IMR-90 (cell line): Measurements from ENCODE around the gene DPP6. TPM values are rescaled to one million over a fixed set of nuclear protein-coding genes. Genes with fewer than 3 reads are reported as not detected.

ENCODE experiments used
- ATAC-seq: fragments of 200-7000 bp; cut with Tn5 transposase; 2 replicates; pipeline ENCODE4 v1.9.1; 2020; ENCODE audit warnings: low read depth, mild to moderate bottlenecking, moderate library complexity
- BruUV-seq: library from RNA; stranded (reverse); fragments of 400-500 nt; replicated peaks from 2 replicates; lab custom pipeline; 2021; lab: Mats Ljungman, UMichigan
- CTCF ChIA-PET: fragments of 300-600 bp; formaldehyde crosslinking; extraction: SDS; loops from one replicate; lab custom pipeline; 2021; ENCODE audit warnings: antibody characterized with exemption; lab: Yijun Ruan, JAX
- POLR2A ChIA-PET: fragments of 300-600 bp; sonication (Branson Sonifier 250); formaldehyde crosslinking; loops from one replicate; lab custom pipeline; 2022; ENCODE audit warnings: antibody characterized with exemption; ENCODE audit not compliant: unreplicated experiment; lab: Charles Lee
- DNase-seq: peaks from one replicate; pipeline ENCODE4 v3.0.0; 2013
- H2AFZ ChIP-seq: replicated peaks from 2 replicates; pipeline ENCODE3; 2013; ENCODE audit warnings: low read length, mild to moderate bottlenecking; ENCODE audit not compliant: poor library complexity
- H2AK5ac ChIP-seq: 2 replicates; pipeline ENCODE4 v1.6.1; 2013; ENCODE audit warnings: low read depth, low read length, inconsistent platforms
- H2AK9ac ChIP-seq: replicated peaks from 2 replicates; pipeline ENCODE3; 2013; ENCODE audit warnings: mild to moderate bottlenecking, low read depth, low read length, moderate library complexity; ENCODE audit not compliant: poor library complexity
- H2BK120ac ChIP-seq: 2 replicates; pipeline ENCODE4 v1.6.1; 2013; ENCODE audit warnings: low read depth, low read length, inconsistent platforms
- H2BK15ac ChIP-seq: 3 replicates; pipeline ENCODE4 v1.6.1; 2013; ENCODE audit warnings: low read depth, low read length, inconsistent platforms
- H2BK20ac ChIP-seq: 2 replicates; pipeline ENCODE4 v1.6.1; 2013; ENCODE audit warnings: low read depth, mild to moderate bottlenecking, inconsistent platforms, low read length, moderate library complexity
- H2BK5ac ChIP-seq: 2 replicates; pipeline ENCODE4 v1.6.1; 2013; ENCODE audit warnings: mild to moderate bottlenecking, low read depth, low read length, inconsistent platforms; ENCODE audit not compliant: poor library complexity, severe bottlenecking
- H3K14ac ChIP-seq: replicated peaks from 2 replicates; pipeline ENCODE4 v1.6.1; 2013; ENCODE audit warnings: low read depth, low read length, inconsistent platforms
- H3K18ac ChIP-seq: 2 replicates; pipeline ENCODE4 v1.6.1; 2013; ENCODE audit warnings: low read depth, low read length, control low read depth
- H3K23ac ChIP-seq: 2 replicates; pipeline ENCODE4 v1.6.1; 2013; ENCODE audit warnings: low read depth, low read length, inconsistent platforms
- H3K27ac ChIP-seq: 2 replicates; pipeline ENCODE4 v1.5.1; 2013; ENCODE audit warnings: mild to moderate bottlenecking, control low read depth, low read length; ENCODE audit not compliant: insufficient read depth
- H3K27me3 ChIP-seq: 2 replicates; pipeline ENCODE4 v1.6.1; 2013; ENCODE audit warnings: low read length; ENCODE audit not compliant: control insufficient read depth, insufficient read depth
- H3K36me3 ChIP-seq: 2 replicates; pipeline ENCODE4 v1.6.1; 2013; ENCODE audit warnings: low read length, mixed read lengths; ENCODE audit not compliant: control insufficient read depth, insufficient read depth
- H3K4ac ChIP-seq: 2 replicates; pipeline ENCODE4 v1.6.1; 2013; ENCODE audit warnings: low read depth, low read length, inconsistent platforms
- H3K4me1 ChIP-seq: 2 replicates; pipeline ENCODE4 v1.6.1; 2013; ENCODE audit warnings: low read length, mixed read lengths; ENCODE audit not compliant: control insufficient read depth, insufficient read depth
- H3K4me2 ChIP-seq: 2 replicates; pipeline ENCODE4 v1.6.1; 2013; ENCODE audit warnings: low read depth, mild to moderate bottlenecking, control low read depth, low read length, moderate library complexity
- H3K4me3 ChIP-seq: 2 replicates; pipeline ENCODE4 v1.5.1; 2013; ENCODE audit warnings: low read depth, mild to moderate bottlenecking, control low read depth, low read length, moderate library complexity; ENCODE audit not compliant: insufficient read depth
- H3K56ac ChIP-seq: 2 replicates; pipeline ENCODE4 v1.6.1; 2013; ENCODE audit warnings: low read length, inconsistent platforms; ENCODE audit not compliant: insufficient read depth; ENCODE audit errors: extremely low read depth
- H3K79me1 ChIP-seq, 2 experiments: 2 replicates each; pipeline ENCODE4 v1.6.1; 2013; ENCODE audit warnings: low read length in 2 of 2, inconsistent platforms in 1 of 2, low read depth in 1 of 2
- H3K9ac ChIP-seq: 2 replicates; pipeline ENCODE4 v1.6.1; 2013; ENCODE audit warnings: low read depth, low read length, control low read depth
- H3K9me1 ChIP-seq: 2 replicates; pipeline ENCODE4 v1.6.1; 2013; ENCODE audit warnings: low read length, inconsistent platforms; ENCODE audit not compliant: insufficient read depth
- H3K9me3 ChIP-seq: 2 replicates; pipeline ENCODE4 v1.6.1; 2013; ENCODE audit warnings: low read length; ENCODE audit not compliant: control insufficient read depth, insufficient read depth
- H4K20me1 ChIP-seq: 2 replicates; pipeline ENCODE4 v1.6.1; 2013; ENCODE audit warnings: low read length, inconsistent platforms; ENCODE audit not compliant: insufficient read depth
- H4K5ac ChIP-seq: 2 replicates; pipeline ENCODE4 v1.6.1; 2013; ENCODE audit warnings: mild to moderate bottlenecking, low read depth, low read length, control low read depth
- H4K8ac ChIP-seq, 2 experiments: 2 replicates each; pipeline ENCODE4 v1.6.1; 2013; ENCODE audit warnings: low read depth in 2 of 2, low read length in 2 of 2, control low read depth in 1 of 2, inconsistent platforms in 1 of 2
- H4K91ac ChIP-seq: 2 replicates; pipeline ENCODE4 v1.6.1; 2013; ENCODE audit warnings: low read depth, low read length, inconsistent platforms; ENCODE audit not compliant: insufficient read depth
- BHLHE40 ChIP-seq: fragments of 150-350 bp; IDR thresholded peaks from 2 replicates; pipeline ENCODE4 v1.6.1; 2016; ENCODE audit warnings: mild to moderate bottlenecking, low read depth, low read length
- CEBPB ChIP-seq: IDR thresholded peaks from 2 replicates; pipeline ENCODE4 v1.6.1; 2012; ENCODE audit warnings: low read depth, low read length, improper control_type of control experiment
- CHD1 ChIP-seq: IDR thresholded peaks from 2 replicates; pipeline ENCODE4 v1.6.1; 2012; ENCODE audit warnings: low read depth, low read length, improper control_type of control experiment
- FOS ChIP-seq: fragments of 150-350 bp; IDR thresholded peaks from 2 replicates; pipeline ENCODE4 v1.6.1; 2016; ENCODE audit warnings: low read depth, low read length
- MAFK ChIP-seq: IDR thresholded peaks from 2 replicates; pipeline ENCODE4 v1.6.1; 2012; ENCODE audit warnings: low read depth, low read length, improper control_type of control experiment
- MAZ ChIP-seq: IDR thresholded peaks from 2 replicates; pipeline ENCODE4 v1.6.1; 2012; ENCODE audit warnings: low read depth, mild to moderate bottlenecking, low read length, improper control_type of control experiment, moderate library complexity, borderline replicate concordance
- MXI1 ChIP-seq: IDR thresholded peaks from 2 replicates; pipeline ENCODE4 v1.6.1; 2012; ENCODE audit warnings: low read depth, mild to moderate bottlenecking, low read length, moderate library complexity, borderline replicate concordance
- NFE2L2 ChIP-seq: fragments of 150-350 bp; IDR thresholded peaks from 2 replicates; pipeline ENCODE4 v1.6.1; 2016; ENCODE audit warnings: low read depth, mild to moderate bottlenecking, low read length
- POLR2A ChIP-seq: IDR thresholded peaks from 2 replicates; pipeline ENCODE4 v1.6.1; 2012; ENCODE audit warnings: mild to moderate bottlenecking, low read depth, low read length
- RAD21 ChIP-seq: IDR thresholded peaks from 2 replicates; pipeline ENCODE4 v1.6.1; 2012; ENCODE audit warnings: low read length, improper control_type of control experiment
- RCOR1 ChIP-seq: IDR thresholded peaks from 2 replicates; pipeline ENCODE4 v1.6.1; 2012; ENCODE audit warnings: mild to moderate bottlenecking, low read length, improper control_type of control experiment; ENCODE audit not compliant: insufficient replicate concordance
- RFX5 ChIP-seq: IDR thresholded peaks from 2 replicates; pipeline ENCODE4 v1.8.0; 2012; ENCODE audit warnings: low read depth, mild to moderate bottlenecking, low read length, moderate library complexity
- SMC3 ChIP-seq: fragments of 150-350 bp; IDR thresholded peaks from 2 replicates; pipeline ENCODE4 v1.6.1; 2016; ENCODE audit warnings: low read depth, mild to moderate bottlenecking, antibody characterized with exemption, low read length, moderate library complexity
- WGBS, 2 experiments: methylation state at CpG; one replicate each; pipeline versions ENCODE4 v1.1.5 to v1.1.7; 2013; ENCODE audit warnings: missing lambda C conversion rate in 2 of 2; ENCODE audit not compliant: insufficient read length in 1 of 2; ENCODE audit errors: extremely low coverage in 2 of 2; 5-methylcytosine and 5-hydroxymethylcytosine counted together
- dilution Hi-C: fragments of 300-500 bp; cut with HindIII; formaldehyde crosslinking; loops from one replicate; pipeline ENCODE4 v1.14.3; 2018; ENCODE audit warnings: low sequenced_read_pairs; ENCODE audit not compliant: unreplicated experiment
- in situ Hi-C: fragments of 300-500 bp; cut with MboI; formaldehyde crosslinking; loops from 3 replicates; pipeline ENCODE4 v1.14.3; 2019; ENCODE audit warnings: low sequenced_read_pairs, inconsistent platforms, mixed read lengths
- intact Hi-C: fragments of 100-400 bp; cut with micrococcal nuclease; formaldehyde crosslinking; loops from 2 replicates; pipeline ENCODE4 v1.10.0; 2022
- polyA plus RNA-seq, 3 experiments: library from polyadenylated mRNA; depleted of rRNA; stranded (reverse); fragments of >200 nt; gene quantifications; 2 replicates each; pipeline ENCODE4 v1.2.3, GENCODE V29; 2012; ENCODE audit warnings: low replicate concordance in 1 of 3
- total RNA-seq: library from RNA; depleted of rRNA; stranded (reverse); fragments of >200 nt; gene quantifications from 2 replicates; pipeline ENCODE4 v1.2.3, GENCODE V29; 2012
- TF ChIP-seq, protein P1 (sequence below): fragments of 150-350 bp; IDR thresholded peaks from 2 replicates; pipeline ENCODE4 v1.6.1; 2017; ENCODE audit warnings: mild to moderate bottlenecking, antibody characterized with exemption, low read length, low read depth
- TF ChIP-seq, protein P2 (sequence below): fragments of 150-350 bp; IDR thresholded peaks from 2 replicates; pipeline ENCODE4 v1.6.1; 2016; ENCODE audit warnings: low read depth, mild to moderate bottlenecking, low read length, moderate library complexity, borderline replicate concordance
- TF ChIP-seq, protein P3 (sequence below): conservative IDR thresholded peaks from 2 replicates; pipeline ENCODE4 v1.5.1; 2012; ENCODE audit warnings: mild to moderate bottlenecking, low read depth, low read length, improper control_type of control experiment

Gene DPP6
- total and polyA plus RNA-seq, 2 of the 4 experiments (the other 2 are of a cell fraction): not detected

GRCh38 chr7:154841731-154842331 is 789.6 kb downstream of the DPP6 start:
- Histone ChIP-seq H4K91ac (no peak overlapping the region), H2AK9ac (no peak overlapping the region), H3K14ac (no peak overlapping the region), H3K36me3 (no peaks in the 10 kb centered on the region), H3K27ac (no peak overlapping the region), H3K4me3 (no peak overlapping the region), H3K4me1 (no peaks in the 10 kb centered on the region), H3K9me3 (peaks cover 35% of the 10 kb centered on the region), H3K27me3 (no peaks in the 10 kb centered on the region), H2AK5ac (no peak overlapping the region), H2BK15ac (no peak overlapping the region), H3K56ac (no peak overlapping the region), H3K18ac (no peak overlapping the region), H2BK20ac (no peak overlapping the region), H4K8ac (no peak overlapping the region), H4K20me1 (no peaks in the 10 kb centered on the region), H3K4me2 (no peak overlapping the region), H3K4ac (no peak overlapping the region), H3K9me1 (no peaks in the 10 kb centered on the region), H2BK5ac (no peak overlapping the region), H2BK120ac (no peak overlapping the region), H4K5ac (no peak overlapping the region), H3K79me1 (no peaks in the 10 kb centered on the region), H3K9ac (no peak overlapping the region), H2AFZ (no peak overlapping the region), H3K23ac (no peak overlapping the region)
- intact Hi-C loops: no loop called here
- DNase-seq (no peak), ATAC-seq (no peak; the same call in 1 of the 2 replicates)
- in situ Hi-C loops: no loop called here
- dilution Hi-C loops: no loop called here
- ChIA-PET POLR2A (interaction anchor here (0.6 kb wide), 1 partner anchor 8 kb away, joined by 3 read pairs; no protein-coding TSS in a partner anchor), CTCF (no interaction called here)
- no TSS peak for BruUV-seq
- no CpG with 5 or more reads among the region's 18 CpGs for WGBS, 2 experiments
- TF ChIP-seq, protein P1, sequence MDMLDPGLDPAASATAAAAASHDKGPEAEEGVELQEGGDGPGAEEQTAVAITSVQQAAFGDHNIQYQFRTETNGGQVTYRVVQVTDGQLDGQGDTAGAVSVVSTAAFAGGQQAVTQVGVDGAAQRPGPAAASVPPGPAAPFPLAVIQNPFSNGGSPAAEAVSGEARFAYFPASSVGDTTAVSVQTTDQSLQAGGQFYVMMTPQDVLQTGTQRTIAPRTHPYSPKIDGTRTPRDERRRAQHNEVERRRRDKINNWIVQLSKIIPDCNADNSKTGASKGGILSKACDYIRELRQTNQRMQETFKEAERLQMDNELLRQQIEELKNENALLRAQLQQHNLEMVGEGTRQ: no peak
- TF ChIP-seq BHLHE40 (no peak), MAFK (no peak), MXI1 (no peak), FOS (no peak), RFX5 (no peak), MAZ (no peak), SMC3 (no peak), RAD21 (no peak), CEBPB (no peak), POLR2A (no peak), NFE2L2 (no peak), CHD1 (no peak), RCOR1 (no peak)
- TF ChIP-seq, protein P2, sequence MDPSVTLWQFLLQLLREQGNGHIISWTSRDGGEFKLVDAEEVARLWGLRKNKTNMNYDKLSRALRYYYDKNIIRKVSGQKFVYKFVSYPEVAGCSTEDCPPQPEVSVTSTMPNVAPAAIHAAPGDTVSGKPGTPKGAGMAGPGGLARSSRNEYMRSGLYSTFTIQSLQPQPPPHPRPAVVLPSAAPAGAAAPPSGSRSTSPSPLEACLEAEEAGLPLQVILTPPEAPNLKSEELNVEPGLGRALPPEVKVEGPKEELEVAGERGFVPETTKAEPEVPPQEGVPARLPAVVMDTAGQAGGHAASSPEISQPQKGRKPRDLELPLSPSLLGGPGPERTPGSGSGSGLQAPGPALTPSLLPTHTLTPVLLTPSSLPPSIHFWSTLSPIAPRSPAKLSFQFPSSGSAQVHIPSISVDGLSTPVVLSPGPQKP: no peak
- TF ChIP-seq, protein P3, sequence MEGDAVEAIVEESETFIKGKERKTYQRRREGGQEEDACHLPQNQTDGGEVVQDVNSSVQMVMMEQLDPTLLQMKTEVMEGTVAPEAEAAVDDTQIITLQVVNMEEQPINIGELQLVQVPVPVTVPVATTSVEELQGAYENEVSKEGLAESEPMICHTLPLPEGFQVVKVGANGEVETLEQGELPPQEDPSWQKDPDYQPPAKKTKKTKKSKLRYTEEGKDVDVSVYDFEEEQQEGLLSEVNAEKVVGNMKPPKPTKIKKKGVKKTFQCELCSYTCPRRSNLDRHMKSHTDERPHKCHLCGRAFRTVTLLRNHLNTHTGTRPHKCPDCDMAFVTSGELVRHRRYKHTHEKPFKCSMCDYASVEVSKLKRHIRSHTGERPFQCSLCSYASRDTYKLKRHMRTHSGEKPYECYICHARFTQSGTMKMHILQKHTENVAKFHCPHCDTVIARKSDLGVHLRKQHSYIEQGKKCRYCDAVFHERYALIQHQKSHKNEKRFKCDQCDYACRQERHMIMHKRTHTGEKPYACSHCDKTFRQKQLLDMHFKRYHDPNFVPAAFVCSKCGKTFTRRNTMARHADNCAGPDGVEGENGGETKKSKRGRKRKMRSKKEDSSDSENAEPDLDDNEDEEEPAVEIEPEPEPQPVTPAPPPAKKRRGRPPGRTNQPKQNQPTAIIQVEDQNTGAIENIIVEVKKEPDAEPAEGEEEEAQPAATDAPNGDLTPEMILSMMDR: no peak
